ENCODE data around the gene NDFIP1. TPM values are rescaled to one million over a fixed set of nuclear protein-coding genes. Genes with fewer than 3 reads are reported as not detected.

NDFIP1 gene
- total RNA-seq, 1 experiment from 2014 or later: 33.5 TPM

- no TSS peak for BruUV-seq (replicated peaks)
- Histone ChIP-seq H3K79me2 (ENCODE audit: low read length) (peaks cover 98% of the 10 kb centered on the region), H2AFZ (ENCODE audit: low read length) (no peak overlapping the region), H3K27me3 (ENCODE audit: low read length) (no peaks in the 10 kb centered on the region), H3K9ac (ENCODE audit: low read length) (no peak overlapping the region), H3K9me3 (ENCODE audit: low read length) (no peaks in the 10 kb centered on the region), H3K36me3 (ENCODE audit: low read depth, low read length) (peaks cover 4% of the 10 kb centered on the region; the same call in 1 of the 2 replicates), H4K20me1 (ENCODE audit: low read length) (peaks cover 11% of the 10 kb centered on the region; the same call in 1 of the 2 replicates), H3K4me3 (ENCODE audit: low read length) (no peak overlapping the region), H3K4me2 (ENCODE audit: low read length) (no peak overlapping the region), H3K4me1 (ENCODE audit: insufficient read depth, low read length) (peaks cover 44% of the 10 kb centered on the region), H3K27ac (ENCODE audit: low read length) (no peak overlapping the region), H3K9me2 (replicated peaks; ENCODE audit: low read length) (no peaks in the 10 kb centered on the region), H3F3A (ENCODE audit: low read length, unreplicated experiment) (no peaks in the 10 kb centered on the region)
- TF ChIP-seq EZH2 (IDR thresholded peaks at IDR 0.05; ENCODE audit: low read length, unreplicated experiment) (no peak), CTCF (conservative IDR thresholded peaks at IDR 0.05; ENCODE audit: low read depth, low read length) (no peak), EZH2phosphoT487 (IDR thresholded peaks at IDR 0.05; ENCODE audit: borderline replicate concordance, low read length) (no peak)
- no peak for ATAC-seq
- ChIA-PET POLR2A (ENCODE audit: unreplicated experiment) (no interaction called here), CTCF (no interaction called here)
- intact Hi-C loops (cut with micrococcal nuclease): no loop called here
- no peak for DNase-seq
These were observed 10.6 kb downstream of the NDFIP1 start for GRCh38 chr5:142119051-142119625.

GRCh38 chr5:142120247-142120935 lies 11.8 kb downstream of the NDFIP1 start:
- H3K36me3 ChIP-seq (ENCODE audit: low read depth, low read length): peaks cover 4% of the 10 kb centered on the region; the same call in 1 of the 2 replicates
- ChIA-PET CTCF (interaction anchor here (0.7 kb wide), 1 partner anchor 23 kb away, joined by 4 read pairs; no protein-coding TSS in a partner anchor), POLR2A (ENCODE audit: unreplicated experiment) (interaction anchor here (0.5 to 0.7 kb wide), 2 partner anchors 19 to 151 kb away, joined by 3 to 4 read pairs; no protein-coding TSS in a partner anchor)
- H3K4me2 ChIP-seq (ENCODE audit: low read length): peak overlapping the region; percentile 59
- H2AFZ ChIP-seq (ENCODE audit: low read length): no peak overlapping the region
- TF ChIP-seq EZH2 (IDR thresholded peaks at IDR 0.05; ENCODE audit: low read length, unreplicated experiment): no peak
- no peak for TF ChIP-seq EZH2phosphoT487 (IDR thresholded peaks at IDR 0.05; ENCODE audit: borderline replicate concordance, low read length)
- TF ChIP-seq CTCF (conservative IDR thresholded peaks at IDR 0.05; ENCODE audit: low read depth, low read length): no peak
- H3K9me3 ChIP-seq (ENCODE audit: low read length): no peaks in the 10 kb centered on the region
- no peaks in the 10 kb centered on the region for H3K9me2 ChIP-seq (replicated peaks; ENCODE audit: low read length)
- no peaks in the 10 kb centered on the region for H3F3A ChIP-seq (ENCODE audit: low read length, unreplicated experiment)
- BruUV-seq (replicated peaks): no TSS peak
- H3K9ac ChIP-seq (ENCODE audit: low read length): no peak overlapping the region
- H3K27me3 ChIP-seq (ENCODE audit: low read length): no peaks in the 10 kb centered on the region
- H3K4me3 ChIP-seq (ENCODE audit: low read length): no peak overlapping the region
- ATAC-seq (peak; percentile 49), DNase-seq (peak; percentile 29)
- H4K20me1 ChIP-seq (ENCODE audit: low read length): peaks cover 11% of the 10 kb centered on the region; the same call in 1 of the 2 replicates
- peak overlapping the region; percentile 26 for H3K27ac ChIP-seq (ENCODE audit: low read length)
- peaks cover 37% of the 10 kb centered on the region for H3K4me1 ChIP-seq (ENCODE audit: insufficient read depth, low read length)
- H3K79me2 ChIP-seq (ENCODE audit: low read length): peaks cover 98% of the 10 kb centered on the region
- intact Hi-C loops (cut with micrococcal nuclease): loop anchor here (1.0 to 2.0 kb wide), 2 partner anchors 10 to 96 kb away; no protein-coding TSS in a partner anchor

All from PC-3 (cell line).